GM21717 (cell line): ENCODE data around the gene BANF1.

Experiments
- ATAC-seq: cut with Tn5 transposase; IDR thresholded peaks from one replicate; pipeline ENCODE4 v1.9.1; 2021; ENCODE audit warnings: mild to moderate bottlenecking, moderate library complexity; ENCODE audit not compliant: unreplicated experiment

Gene BANF1

DNA sequence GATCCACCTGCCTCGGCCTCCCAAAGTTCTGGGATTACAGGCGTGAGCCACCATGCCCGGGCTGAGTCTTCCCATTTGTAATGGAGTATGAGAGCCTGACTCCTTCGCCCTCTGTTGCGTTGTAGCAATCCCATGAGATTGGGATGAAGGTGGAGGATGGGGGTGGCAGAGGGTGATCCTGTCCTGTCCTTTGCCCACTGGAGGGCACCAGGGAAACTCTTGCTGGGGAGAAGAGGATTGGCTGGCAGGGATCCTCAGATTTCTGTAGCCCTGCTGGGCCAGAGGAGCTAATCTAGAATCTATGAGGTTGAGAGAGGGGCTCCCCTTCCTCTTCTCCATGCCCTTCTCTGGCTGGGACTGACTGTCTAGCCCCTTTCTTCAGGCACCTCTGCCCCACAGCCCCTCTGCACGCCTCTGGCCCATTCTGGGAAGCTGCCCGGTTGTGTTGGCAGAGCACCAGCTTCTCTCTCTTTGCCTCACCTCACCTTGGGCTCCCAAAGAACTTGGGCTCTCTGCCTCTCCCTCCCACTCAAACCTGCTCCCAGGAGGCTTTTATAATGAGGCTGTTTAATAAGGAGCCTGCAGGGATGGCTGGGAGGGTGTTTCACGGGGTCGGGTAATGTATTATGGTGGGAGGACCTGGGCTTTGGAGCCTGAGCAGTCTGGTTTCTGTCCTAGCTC lies 33.5 kb downstream of the BANF1 start:
- no peak for ATAC-seq

DNA sequence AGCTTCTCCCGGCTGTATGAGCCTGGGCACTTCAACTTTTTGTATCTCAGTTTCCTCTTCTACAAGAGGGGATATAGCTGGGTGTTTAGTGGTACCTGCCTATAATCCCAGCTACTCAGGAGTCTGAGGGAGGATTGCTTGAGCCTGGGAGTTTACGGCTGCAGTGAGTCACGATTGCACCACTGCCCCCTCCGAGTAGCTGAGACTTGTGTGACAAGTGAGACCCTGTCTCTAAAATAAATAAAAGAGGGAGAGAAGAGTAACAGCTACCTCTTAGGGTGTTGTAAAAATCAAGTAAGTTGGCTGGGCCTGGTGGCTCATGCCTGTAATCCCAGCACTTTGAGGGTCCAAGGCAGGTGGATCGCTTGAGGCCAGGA lies 34.0 kb downstream of the BANF1 start:
- ATAC-seq, result no peak

GRCh38 chr11:66037327-66037726 lies 35.0 kb downstream of the BANF1 start:
- no peak for ATAC-seq

- ATAC-seq, result no peak
These were observed 37.5 kb downstream of the BANF1 start for GRCh38 chr11:66039765-66040164.

DNA sequence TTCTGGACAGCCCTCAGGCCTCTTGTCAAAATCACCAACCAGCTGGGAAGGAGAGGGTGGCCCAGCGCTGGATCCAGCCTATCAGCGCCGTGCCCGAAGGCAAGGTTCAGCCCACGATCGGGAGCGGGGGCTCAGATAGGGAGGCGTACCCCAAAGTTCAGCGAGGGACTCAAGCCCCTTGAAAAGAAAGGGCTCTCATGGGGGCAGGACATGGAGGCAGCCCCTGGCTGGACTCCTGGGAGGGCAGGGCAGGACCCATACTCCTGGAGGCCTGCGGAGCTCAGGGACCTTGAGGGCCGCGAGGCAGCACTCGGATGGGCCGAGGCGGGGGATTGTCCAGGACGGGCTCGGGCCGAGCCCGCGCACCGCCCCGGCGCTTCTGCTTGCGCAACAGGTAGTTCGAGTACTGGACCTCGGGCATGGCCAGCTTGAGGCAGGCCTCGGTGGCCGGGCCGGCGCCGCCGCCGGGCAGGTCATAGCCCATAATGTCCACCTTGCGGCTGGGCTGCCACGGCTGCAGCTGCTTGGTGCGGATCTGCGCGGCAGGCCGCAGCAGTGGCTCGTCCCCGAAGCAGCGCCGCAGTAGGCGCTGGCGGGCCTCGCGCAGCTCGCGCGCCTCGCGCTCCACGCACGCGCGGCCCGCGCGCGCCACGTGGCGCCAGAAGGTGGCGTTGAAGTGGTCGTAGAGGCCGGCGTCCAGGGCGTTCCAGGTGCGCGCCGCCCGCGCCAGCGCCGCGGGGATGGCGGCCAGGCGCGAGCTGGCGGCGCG lies 40.1 kb downstream of the BANF1 start:
- ATAC-seq, result no peak

DNA sequence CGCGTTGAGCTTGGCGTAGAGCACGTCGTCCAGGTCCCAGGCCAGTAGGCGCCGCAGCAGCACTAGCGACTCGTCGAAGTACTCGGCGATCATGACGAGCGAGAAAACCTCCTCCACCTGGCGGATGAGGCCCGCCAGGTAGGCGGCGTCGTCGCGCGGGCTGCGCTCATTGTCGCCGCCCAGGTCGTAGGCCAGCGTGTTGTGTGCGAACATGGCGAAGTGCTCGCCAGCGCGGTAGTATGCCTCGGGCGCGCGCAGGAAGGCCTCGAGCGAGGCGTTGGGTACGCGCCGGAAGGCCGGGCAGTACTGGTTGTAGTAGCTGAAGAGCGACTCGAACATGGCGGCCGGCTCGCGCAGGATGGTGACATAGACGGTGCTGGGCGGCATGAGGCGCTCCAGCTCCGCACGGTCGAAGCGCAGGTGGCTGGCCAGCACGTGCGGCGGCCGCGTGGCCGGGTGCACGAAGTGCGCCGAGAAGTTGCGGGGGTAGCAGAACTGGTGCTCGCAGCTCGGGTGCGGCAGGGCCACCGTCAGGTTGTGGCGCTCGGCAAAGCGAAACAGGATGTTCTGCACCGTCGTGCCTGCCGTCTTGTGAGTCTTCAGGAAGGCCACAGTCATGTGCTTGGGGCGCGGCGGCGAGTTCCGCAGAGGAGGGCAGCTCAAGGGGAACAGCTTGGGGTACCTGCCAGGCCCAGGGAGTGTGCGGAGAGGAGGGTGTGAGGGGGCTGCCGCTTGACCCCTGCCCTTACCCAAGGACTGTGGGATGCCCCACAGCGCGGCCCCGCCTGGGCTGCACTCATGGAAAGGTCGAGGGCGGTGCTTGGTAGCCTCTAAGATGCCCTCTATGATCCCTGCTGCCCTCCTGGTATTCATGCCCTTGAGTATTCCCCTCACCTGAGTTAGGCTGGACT lies 40.9 kb downstream of the BANF1 start:
- ATAC-seq, result no peak

DNA sequence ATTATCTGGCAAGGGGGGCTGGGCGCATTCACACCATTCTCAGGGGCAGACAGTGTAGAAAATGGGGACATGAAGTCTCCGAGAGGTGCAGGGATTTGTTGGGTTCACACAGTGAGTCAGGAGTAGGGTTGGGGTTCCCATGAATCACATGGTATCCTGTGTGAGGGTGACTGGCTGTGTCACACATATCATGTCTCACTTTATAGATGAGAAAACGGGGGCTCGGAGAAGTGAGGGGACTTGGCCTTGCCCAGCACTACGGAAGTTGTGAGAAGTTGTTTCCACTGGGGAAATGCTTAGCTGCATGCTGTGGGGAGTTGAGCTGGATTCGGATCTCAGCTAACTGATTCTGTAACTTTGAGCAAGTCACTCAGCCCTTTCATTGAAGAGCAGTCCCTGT lies 42.5 kb downstream of the BANF1 start:
- no peak for ATAC-seq

DNA sequence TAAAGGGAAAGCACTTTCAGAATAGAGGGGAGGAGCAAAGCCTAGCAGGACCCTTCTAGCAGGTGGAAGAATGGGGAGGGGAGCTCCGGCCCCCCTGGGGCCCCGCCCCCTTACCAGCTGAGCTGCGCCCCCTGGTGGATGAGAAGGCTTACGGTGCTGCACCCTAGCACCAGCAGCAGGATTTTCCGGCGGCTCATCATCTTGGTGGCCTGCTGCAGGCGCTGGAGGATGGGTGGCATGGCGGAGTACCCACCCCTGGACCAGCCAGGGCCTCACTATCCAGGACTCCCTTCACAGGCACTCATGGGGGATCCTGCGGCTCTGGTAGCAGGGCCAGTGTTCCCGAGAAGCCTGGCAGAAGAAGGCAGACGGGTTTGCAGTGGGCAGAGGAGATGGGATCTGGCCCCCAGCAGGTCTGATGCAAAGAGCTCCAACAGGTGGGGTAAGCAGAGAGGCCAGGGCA lies 42.9 kb downstream of the BANF1 start:
- peak; percentile 53 for ATAC-seq

GRCh38 chr11:66046901-66047300 lies 44.6 kb downstream of the BANF1 start:
- no peak for ATAC-seq

- ATAC-seq, result no peak
These were observed 45.5 kb downstream of the BANF1 start for GRCh38 chr11:66047541-66048365.

GRCh38 chr11:66048547-66049323 lies 46.4 kb downstream of the BANF1 start, which contains the start of gene GAL3ST3:
Gene GAL3ST3, minus strand, starts transcription at chr11:66049161. Its CDS starts 3,746 bp downstream, at chr11:66045415.
- ATAC-seq, result no peak

GRCh38 chr11:66050581-66051231 lies 48.4 kb downstream of the BANF1 start:
- ATAC-seq, result no peak

DNA sequence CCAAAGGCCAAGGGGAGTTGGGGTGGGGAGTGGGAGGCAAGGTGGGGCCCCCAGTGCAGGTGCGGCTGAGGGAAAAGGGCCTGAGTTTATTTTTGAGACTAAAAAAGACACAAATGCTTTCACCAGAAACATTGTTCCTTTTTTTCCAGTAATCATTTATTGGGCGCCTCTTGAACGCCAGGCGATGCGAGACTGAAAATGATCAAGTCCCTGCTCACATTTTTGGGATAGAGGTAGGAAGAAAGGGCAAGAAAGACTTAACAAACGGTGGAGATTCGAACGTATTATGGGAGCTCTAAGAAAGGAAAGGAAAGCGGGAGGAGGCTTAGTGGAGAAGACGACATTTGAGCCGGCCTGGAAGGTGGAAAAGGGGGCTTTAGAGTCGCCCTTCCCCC lies 49.1 kb downstream of the BANF1 start:
- ATAC-seq, result no peak

- peak; percentile 79 for ATAC-seq
These were observed 49.7 kb downstream of the BANF1 start, which contains the start of gene SF3B2 for GRCh38 chr11:66051766-66052663. Gene SF3B2, plus strand, starts transcription at chr11:66052364. Its CDS starts 21 bp downstream, at chr11:66052385.

GRCh38 chr11:66052664-66052982 lies 50.3 kb downstream of the BANF1 start:
- no peak for ATAC-seq
